HepG2 (cell line): ENCODE data around the gene PTGS2. TPM values are rescaled to one million over a fixed set of nuclear protein-coding genes. Genes with fewer than 3 reads are reported as not detected.

Experiments used
- ATAC-seq: fragments of 200-7000 bp; cut with Tn5 transposase; 3 replicates; pipeline ENCODE4 v1.9.1; 2020; ENCODE audit warnings: mild to moderate bottlenecking, moderate library complexity
- BruUV-seq: library from RNA; stranded (reverse); fragments of 400-500 nt; replicated peaks from 2 replicates; lab custom pipeline; 2021; lab: Mats Ljungman, UMichigan
- CTCF ChIA-PET: fragments of 300-600 bp; formaldehyde crosslinking; extraction: SDS; loops from one replicate; lab custom pipeline; 2021; ENCODE audit warnings: low total read pairs, inconsistent platforms, low intra/inter-chr PET ratio; lab: Yijun Ruan, JAX
- POLR2A ChIA-PET: fragments of 350-600 bp; sonication (Branson Sonifier 250); formaldehyde crosslinking; loops from one replicate; lab custom pipeline; 2020; ENCODE audit warnings: antibody characterized with exemption, inconsistent platforms; lab: Yijun Ruan, JAX
- DNase-seq: peaks from one replicate; pipeline ENCODE4 v3.0.0-alpha.2; 2015; ENCODE audit warnings: low spot score
- FAIRE-seq: peaks from 3 replicates; lab custom pipeline; 2011; peaks lifted over from hg19 to GRCh38; lab: Jason Lieb, UNC
- H2AFZ ChIP-seq: one replicate; pipeline ENCODE4 v1.6.1; 2011; ENCODE audit warnings: low read length, inconsistent platforms
- H3K27ac ChIP-seq: fragments of 300-600 bp; 3 replicates; pipeline ENCODE4 v1.8.0; 2011; ENCODE audit warnings: mixed run types, mild to moderate bottlenecking, mixed read lengths, low read length, inconsistent platforms; ENCODE audit not compliant: insufficient read depth; ENCODE audit errors: extremely low read length
- H3K27me3 ChIP-seq, 2 experiments: fragments of 200-600 bp in 1 of 2; 2 replicates in 1 of 2; 3 replicates in 1 of 2; pipeline versions ENCODE4 v1.6.0 to v1.8.0; 2011; ENCODE audit warnings: low read length in 2 of 2, mild to moderate bottlenecking in 2 of 2, moderate library complexity in 2 of 2, inconsistent platforms in 1 of 2; ENCODE audit not compliant: insufficient read depth in 2 of 2, control insufficient read depth in 1 of 2
- H3K36me3 ChIP-seq, 2 experiments: fragments of 200-600 bp in 1 of 2; replicated peaks in 1 of 2; 2 replicates in 1 of 2; 3 replicates in 1 of 2; pipeline versions ENCODE4 v1.5.1 to v1.8.0; 2011; ENCODE audit warnings: low read length in 2 of 2, inconsistent platforms in 1 of 2; ENCODE audit not compliant: insufficient read depth in 2 of 2, control insufficient read depth in 1 of 2
- H3K4me1 ChIP-seq: 2 replicates; pipeline ENCODE4 v1.5.1; 2012; ENCODE audit warnings: low read length, inconsistent platforms; ENCODE audit not compliant: insufficient read depth
- H3K4me2 ChIP-seq: 2 replicates; pipeline ENCODE4 v1.6.0; 2011; ENCODE audit warnings: low read depth, low read length, inconsistent platforms
- H3K4me3 ChIP-seq, 3 experiments: fragments of 200-600 bp in 1 of 3; sonication (generic), shearing (Covaris generic) in 1 of 3; replicated peaks in 1 of 3; 2 replicates each; pipeline ENCODE4 v1.5.1; 2011 to 2016; ENCODE audit warnings: low read length in 3 of 3, inconsistent platforms in 2 of 3, low read depth in 2 of 3, mild to moderate bottlenecking in 2 of 3, control low read depth in 1 of 3, mixed read lengths in 1 of 3; ENCODE audit not compliant: insufficient read depth in 1 of 3
- H3K79me2 ChIP-seq: one replicate; pipeline ENCODE4 v1.6.1; 2011; ENCODE audit warnings: low read length, inconsistent platforms; ENCODE audit not compliant: insufficient read depth
- H3K9ac ChIP-seq: 2 replicates; pipeline ENCODE4 v1.6.0; 2011; ENCODE audit warnings: mild to moderate bottlenecking, low read depth, low read length, inconsistent platforms; ENCODE audit not compliant: insufficient read depth
- H3K9me3 ChIP-seq: 2 replicates; pipeline ENCODE4 v1.5.1; 2012; ENCODE audit warnings: mild to moderate bottlenecking, low read length
- H4K20me1 ChIP-seq: 2 replicates; pipeline ENCODE4 v1.6.0; 2011; ENCODE audit warnings: inconsistent platforms, mild to moderate bottlenecking, low read length, moderate library complexity; ENCODE audit not compliant: insufficient read depth
- ATF7 ChIP-seq, 2 experiments: fragments of 450-650 bp in 1 of 2; sonication (generic) in 1 of 2; formaldehyde crosslinking in 1 of 2; IDR thresholded peaks; 2 replicates each; pipeline versions ENCODE4 v1.4.0 to v1.6.1; 2016 to 2020; ENCODE audit warnings: antibody characterized with exemption in 1 of 2, mild to moderate bottlenecking in 1 of 2, missing genetic modification reagents in 1 of 2
- FOXK2 ChIP-seq: fragments of 450-650 bp; IDR thresholded peaks from 2 replicates; pipeline ENCODE4 v1.6.1; 2016
- FOXM1 ChIP-seq: sonication (generic); formaldehyde crosslinking; IDR thresholded peaks from 2 replicates; pipeline ENCODE4 v1.5.0; 2020; ENCODE audit warnings: missing genetic modification reagents
- GATAD2A ChIP-seq: IDR thresholded peaks from 2 replicates; pipeline ENCODE4 v1.6.1; 2016
- GFI1 ChIP-seq: sonication (generic); formaldehyde crosslinking; IDR thresholded peaks from 2 replicates; pipeline ENCODE4 v1.5.0; 2020; ENCODE audit warnings: missing genetic modification reagents, mild to moderate bottlenecking, borderline replicate concordance
- MTF2 ChIP-seq: sonication (generic); formaldehyde crosslinking; IDR thresholded peaks from 2 replicates; pipeline ENCODE4 v1.5.0; 2020; ENCODE audit warnings: missing genetic modification reagents, borderline replicate concordance
- NONO ChIP-seq, 2 experiments: fragments of 450-650 bp in 1 of 2; sonication (generic) in 1 of 2; formaldehyde crosslinking in 1 of 2; IDR thresholded peaks in 1 of 2; conservative IDR thresholded peaks in 1 of 2; 2 replicates each; pipeline versions ENCODE4 v1.6.1 to v1.8.0; 2017 to 2022; ENCODE audit warnings: mild to moderate bottlenecking in 1 of 2, missing genetic modification reagents in 1 of 2, moderate library complexity in 1 of 2
- PTBP1 ChIP-seq: fragments of 200-400 bp; formaldehyde crosslinking; IDR thresholded peaks from 2 replicates; pipeline ENCODE4 v1.6.1; 2018; ENCODE audit warnings: low read length, low read depth; ENCODE audit not compliant: poor library complexity, severe bottlenecking
- RAD21 ChIP-seq: fragments of 450-650 bp; formaldehyde crosslinking; IDR thresholded peaks from 2 replicates; pipeline ENCODE4 v1.5.0; 2020; ENCODE audit warnings: mild to moderate bottlenecking
- ZNF281 ChIP-seq: sonication (generic); formaldehyde crosslinking; IDR thresholded peaks from 2 replicates; pipeline ENCODE4 v1.4.0; 2020; ENCODE audit warnings: missing genetic modification reagents, borderline replicate concordance
- ZNF724P ChIP-seq: sonication (generic); formaldehyde crosslinking; IDR thresholded peaks from 2 replicates; pipeline ENCODE4 v1.8.0; 2022; ENCODE audit warnings: missing genetic modification reagents, borderline replicate concordance
- ZNF75D ChIP-seq: sonication (generic); formaldehyde crosslinking; IDR thresholded peaks from 2 replicates; pipeline ENCODE4 v1.8.1; 2023; ENCODE audit warnings: missing genetic modification reagents, mild to moderate bottlenecking, borderline replicate concordance
- ZNF768 ChIP-seq: sonication (generic); formaldehyde crosslinking; IDR thresholded peaks from 2 replicates; pipeline ENCODE4 v1.4.0; 2020; ENCODE audit warnings: missing genetic modification reagents
- ZSCAN20 ChIP-seq: sonication (generic); formaldehyde crosslinking; IDR thresholded peaks from 2 replicates; pipeline ENCODE4 v1.4.0; 2020; ENCODE audit warnings: missing genetic modification reagents, mild to moderate bottlenecking, borderline replicate concordance
- WGBS: methylation state at CpG from one replicate; pipeline ENCODE4 v1.1.6; 2017; ENCODE audit warnings: low lambda C conversion rate; 5-methylcytosine and 5-hydroxymethylcytosine counted together
- in situ Hi-C: cut with HindIII; loops from 2 replicates; pipeline ENCODE4 v1.10.0; 2017; ENCODE audit warnings: low pct_unique_long_range_greater_than_20kb; ENCODE audit not compliant: extremely low pct_ligation_motif_present
- intact Hi-C: fragments of 100-400 bp; cut with micrococcal nuclease; formaldehyde crosslinking; loops from one replicate; pipeline ENCODE4 v1.10.0; 2022; ENCODE audit not compliant: unreplicated experiment
- polyA plus RNA-seq, 8 experiments: library from polyadenylated mRNA; depleted of rRNA in 3 of 8; stranded (reverse) in 7 of 8; unstranded in 1 of 8; fragments of >200 nt; fragmentation: Illumina TruSeq in 4 of 8; extraction: Trizol in 4 of 8; gene quantifications; 2 replicates each; pipeline versions ENCODE4 v1.2.1 to v1.2.3, GENCODE V29; 2011 to 2016; ENCODE audit warnings: low read depth in 4 of 8, missing spikeins in 1 of 8, mixed read lengths in 1 of 8; ENCODE audit not compliant: insufficient read depth in 1 of 8
- total RNA-seq, 5 experiments: library from RNA; depleted of rRNA; stranded (reverse); fragments of >200 nt; fragmentation: Illumina TruSeq; extraction: Trizol; gene quantifications; 2 replicates each; pipeline ENCODE4 v1.2.3, GENCODE V29; 2016; ENCODE audit warnings: low read depth in 1 of 5
- TF ChIP-seq, protein P1 (sequence below): sonication (generic); formaldehyde crosslinking; conservative IDR thresholded peaks from 2 replicates; pipeline ENCODE4 v1.4.0; 2020; ENCODE audit warnings: missing genetic modification reagents

The PTGS2 gene
- total and polyA plus RNA-seq, 2 of the 13 experiments (the other 11 are each of a cell fraction or from before 2014, with no cell fraction given) = not detected

DNA sequence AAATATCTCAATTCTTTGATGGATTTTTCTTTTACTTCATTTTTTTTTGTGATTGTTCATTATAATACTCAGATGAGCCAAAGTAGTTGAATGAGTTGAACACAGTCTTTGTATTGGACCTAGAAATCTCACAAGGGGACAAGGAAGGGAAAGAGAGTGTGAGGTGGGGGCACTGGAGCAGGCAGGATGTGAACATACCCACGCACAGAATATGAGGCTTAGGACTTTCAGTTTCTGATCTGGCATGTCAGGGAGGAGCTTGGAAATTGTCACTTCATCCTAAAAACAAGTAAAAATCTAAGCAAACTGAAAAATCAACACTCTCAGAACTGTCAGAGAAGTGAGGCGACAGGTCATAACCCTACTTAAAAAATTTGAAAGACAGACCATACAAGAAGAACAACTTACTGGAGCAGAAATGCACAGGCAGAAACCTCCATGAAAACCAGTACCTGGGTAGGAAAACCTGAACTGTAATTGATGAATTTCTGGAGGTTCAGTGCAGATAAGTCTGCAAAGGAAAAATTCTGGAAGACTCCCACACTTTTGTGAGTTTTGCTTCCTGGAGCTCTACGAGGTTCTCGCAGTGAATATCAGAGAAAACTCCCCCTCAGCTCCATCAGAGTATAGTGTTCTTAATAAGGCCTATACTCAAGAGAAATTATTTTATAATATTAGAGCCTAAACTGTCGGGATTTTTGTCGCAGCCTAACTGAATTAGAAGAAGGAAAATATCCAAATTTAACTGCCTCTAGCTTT lies 3.6 kb upstream of the PTGS2 start:
- no peak for ATAC-seq
- no peaks in the 10 kb centered on the region for H3K4me1 ChIP-seq
- no peaks in the 10 kb centered on the region for H4K20me1 ChIP-seq
- peaks cover 6% of the 10 kb centered on the region; the same call in 1 of the 2 replicates for H3K9me3 ChIP-seq
- no peak overlapping the region for H2AFZ ChIP-seq
- H3K4me2 ChIP-seq = no peak overlapping the region
- no peak for FAIRE-seq
- WGBS = 7% methylated on average over 6 of the region's 6 CpGs
- no peaks in the 10 kb centered on the region for H3K79me2 ChIP-seq
- TF ChIP-seq RAD21 (no peak), ZSCAN20 (CRISPR knock-in tag) (no peak), ZNF768 (no peak), ZNF75D (no peak), FOXM1 (no peak), ZNF724P (no peak), PTBP1 (no peak), GATAD2A (no peak), FOXK2 (no peak), GFI1 (no peak)
- in situ Hi-C loops (no loop called here), intact Hi-C loops (no loop called here)
- H3K27ac ChIP-seq = no peak overlapping the region
- no TSS peak for BruUV-seq
- H3K36me3 ChIP-seq = no peaks in the 10 kb centered on the region
- H3K4me3 ChIP-seq = no peak overlapping the region
- no peak overlapping the region for H3K9ac ChIP-seq
- ChIA-PET POLR2A (no interaction called here), CTCF (no interaction called here)
- H3K27me3 ChIP-seq = no peaks in the 10 kb centered on the region
- DNase-seq = no peak

DNA sequence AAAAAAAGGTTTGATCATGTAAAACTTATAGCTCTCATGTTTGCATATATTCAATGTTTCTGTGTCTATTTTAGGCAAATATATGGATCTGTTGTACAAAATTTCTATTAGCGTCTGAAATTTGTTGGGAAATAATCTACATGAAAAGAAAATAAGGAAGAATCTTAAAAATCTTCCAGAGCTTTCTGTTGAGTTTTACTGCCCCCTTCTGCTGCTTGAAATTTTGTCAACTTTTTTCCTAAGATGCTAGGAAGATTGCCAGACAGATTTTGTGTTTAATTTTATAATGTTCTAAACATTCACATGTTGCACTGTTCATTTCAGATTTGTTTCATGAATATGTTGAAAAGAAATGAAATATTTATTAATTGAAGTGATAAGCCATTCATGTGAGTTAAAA lies 2.5 kb upstream of the PTGS2 start:
- intact Hi-C loops = no loop called here
- no peak for ATAC-seq
- no peak for DNase-seq
- Histone ChIP-seq H3K36me3 (no peaks in the 10 kb centered on the region), H3K9ac (no peak overlapping the region), H3K4me3 (no peak overlapping the region), H3K9me3 (peaks cover 6% of the 10 kb centered on the region; the same call in 1 of the 2 replicates), H3K27me3 (no peaks in the 10 kb centered on the region), H3K79me2 (no peaks in the 10 kb centered on the region), H3K4me2 (no peak overlapping the region), H2AFZ (no peak overlapping the region), H3K27ac (no peak overlapping the region), H4K20me1 (no peaks in the 10 kb centered on the region), H3K4me1 (no peaks in the 10 kb centered on the region)
- in situ Hi-C loops = no loop called here
- WGBS = 0% methylated on average over 1 of the region's 1 CpG
- CTCF ChIA-PET = no interaction called here
- POLR2A ChIA-PET = no interaction called here
- FAIRE-seq = no peak
- BruUV-seq = no TSS peak
- TF ChIP-seq, protein P1, sequence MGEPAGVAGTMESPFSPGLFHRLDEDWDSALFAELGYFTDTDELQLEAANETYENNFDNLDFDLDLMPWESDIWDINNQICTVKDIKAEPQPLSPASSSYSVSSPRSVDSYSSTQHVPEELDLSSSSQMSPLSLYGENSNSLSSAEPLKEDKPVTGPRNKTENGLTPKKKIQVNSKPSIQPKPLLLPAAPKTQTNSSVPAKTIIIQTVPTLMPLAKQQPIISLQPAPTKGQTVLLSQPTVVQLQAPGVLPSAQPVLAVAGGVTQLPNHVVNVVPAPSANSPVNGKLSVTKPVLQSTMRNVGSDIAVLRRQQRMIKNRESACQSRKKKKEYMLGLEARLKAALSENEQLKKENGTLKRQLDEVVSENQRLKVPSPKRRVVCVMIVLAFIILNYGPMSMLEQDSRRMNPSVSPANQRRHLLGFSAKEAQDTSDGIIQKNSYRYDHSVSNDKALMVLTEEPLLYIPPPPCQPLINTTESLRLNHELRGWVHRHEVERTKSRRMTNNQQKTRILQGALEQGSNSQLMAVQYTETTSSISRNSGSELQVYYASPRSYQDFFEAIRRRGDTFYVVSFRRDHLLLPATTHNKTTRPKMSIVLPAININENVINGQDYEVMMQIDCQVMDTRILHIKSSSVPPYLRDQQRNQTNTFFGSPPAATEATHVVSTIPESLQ (CRISPR knock-in tag) = no peak
- TF ChIP-seq NONO (IDR thresholded peaks at IDR 0.05) (no peak), NONO (CRISPR knock-in tag; conservative IDR thresholded peaks at IDR 0.05) (no peak), MTF2 (CRISPR knock-in tag) (no peak), ATF7 (IDR thresholded peaks at IDR 0.05) (no peak), ATF7 (CRISPR knock-in tag; IDR thresholded peaks at IDR 0.05) (no peak), ZNF281 (CRISPR knock-in tag) (no peak)
